Measurements from ENCODE around the gene COMTD1. TPM values are rescaled to one million over a fixed set of nuclear protein-coding genes. Genes with fewer than 3 reads are reported as not detected.

COMTD1 gene
- polyA plus RNA-seq, 3 donors = 15.6 to 16.5 (median 16.1) TPM

- H3K9me3 Mint-ChIP-seq = peaks cover 18 to 34% (median 26%) of the 10 kb centered on the region in 7 donors
- H3K27me3 Mint-ChIP-seq (ENCODE audit: low read depth in 3 of 3) = peaks cover 0 to 5% (median 2%) of the 10 kb centered on the region in 3 donors
- Histone ChIP-seq H3K36me3 (replicated peaks in 1 of 2; ENCODE audit: control insufficient read depth in 1 of 2, insufficient read depth in 2 of 2, low read length in 2 of 2) (no peaks in the 10 kb centered on the region), H3K9ac (ENCODE audit: insufficient read depth, low read length, poor library complexity, severe bottlenecking) (no peak overlapping the region), H3K27ac (ENCODE audit: low read depth in 1 of 2, low read length in 2 of 2) (no peak overlapping the region), H2AFZ (ENCODE audit: insufficient read depth, low read depth, low read length, poor library complexity, severe bottlenecking) (no peak overlapping the region), H3K79me2 (ENCODE audit: insufficient read depth, low read length) (no peaks in the 10 kb centered on the region), H3K4me1 (ENCODE audit: control insufficient read depth in 1 of 2, insufficient read depth in 2 of 2, low read length in 2 of 2) (no peaks in the 10 kb centered on the region), H3K4me3 (replicated peaks in 1 of 3; ENCODE audit: low read depth in 2 of 3, low read length in 3 of 3) (no peak overlapping the region), H3K4me2 (replicated peaks; ENCODE audit: extremely low read depth, low read length, poor library complexity, severe bottlenecking) (no peak overlapping the region), H4K20me1 (ENCODE audit: insufficient read depth, low read length) (no peaks in the 10 kb centered on the region), H3K27me3 (ENCODE audit: control insufficient read depth in 2 of 2, insufficient read depth in 2 of 2, low read length in 2 of 2) (no peaks in the 10 kb centered on the region), H3K9me3 (replicated peaks in 1 of 2; ENCODE audit: control insufficient read depth in 1 of 2, insufficient read depth in 1 of 2, low read length in 2 of 2) (peaks cover 17 to 31% of the 10 kb centered on the region in 2 donors)
- TF ChIP-seq CTCF (IDR thresholded peaks at IDR 0.05) = no peak
- DNase-seq = no peak
- H3K36me3 Mint-ChIP-seq = no peaks in the 10 kb centered on the region
- H3K4me1 Mint-ChIP-seq = no peaks in the 10 kb centered on the region
- intact Hi-C loops (cut with micrococcal nuclease) = no loop called here
- no peak overlapping the region for H3K27ac Mint-ChIP-seq
- no peak overlapping the region for H3K4me3 Mint-ChIP-seq
- WGBS (ENCODE audit: insufficient coverage) = 87% methylated on average over 3 of the region's 3 CpGs
Observed at GRCh38 chr10:75250934-75251333, 15.2 kb upstream of the COMTD1 start.

- H3K27ac Mint-ChIP-seq = no peak overlapping the region
- peaks cover 3 to 8% of the 10 kb centered on the region in 2 donors for H3K9me3 ChIP-seq (replicated peaks in 1 of 2; ENCODE audit: control insufficient read depth in 1 of 2, insufficient read depth in 1 of 2, low read length in 2 of 2)
- no peaks in the 10 kb centered on the region for H3K36me3 ChIP-seq (replicated peaks in 1 of 2; ENCODE audit: control insufficient read depth in 1 of 2, insufficient read depth in 2 of 2, low read length in 2 of 2)
- no peak for TF ChIP-seq CTCF (IDR thresholded peaks at IDR 0.05)
- peaks cover 2 to 5% (median 4%) of the 10 kb centered on the region in 3 donors for H3K27me3 Mint-ChIP-seq (ENCODE audit: low read depth in 3 of 3)
- H3K4me1 Mint-ChIP-seq = no peaks in the 10 kb centered on the region
- H3K9me3 Mint-ChIP-seq = peaks cover 2 to 12% (median 6%) of the 10 kb centered on the region in 7 donors
- H3K36me3 Mint-ChIP-seq = no peaks in the 10 kb centered on the region
- H2AFZ ChIP-seq (ENCODE audit: insufficient read depth, low read depth, low read length, poor library complexity, severe bottlenecking) = no peak overlapping the region
- 96% methylated on average over 5 of the region's 5 CpGs for WGBS (ENCODE audit: insufficient coverage)
- H3K27ac ChIP-seq (ENCODE audit: low read depth in 1 of 2, low read length in 2 of 2) = no peak overlapping the region
- H3K4me2 ChIP-seq (replicated peaks; ENCODE audit: extremely low read depth, low read length, poor library complexity, severe bottlenecking) = no peak overlapping the region
- no peaks in the 10 kb centered on the region for H4K20me1 ChIP-seq (ENCODE audit: insufficient read depth, low read length)
- intact Hi-C loops (cut with micrococcal nuclease) = no loop called here
- no peak for DNase-seq
- H3K27me3 ChIP-seq (ENCODE audit: control insufficient read depth in 2 of 2, insufficient read depth in 2 of 2, low read length in 2 of 2) = no peaks in the 10 kb centered on the region
- no peaks in the 10 kb centered on the region for H3K4me1 ChIP-seq (ENCODE audit: control insufficient read depth in 1 of 2, insufficient read depth in 2 of 2, low read length in 2 of 2)
- no peaks in the 10 kb centered on the region for H3K79me2 ChIP-seq (ENCODE audit: insufficient read depth, low read length)
- no peak overlapping the region for H3K9ac ChIP-seq (ENCODE audit: insufficient read depth, low read length, poor library complexity, severe bottlenecking)
- no peak overlapping the region for H3K4me3 ChIP-seq (replicated peaks in 1 of 3; ENCODE audit: low read depth in 2 of 3, low read length in 3 of 3)
- no peak overlapping the region for H3K4me3 Mint-ChIP-seq
Observed at GRCh38 chr10:75247797-75248196, 12.0 kb upstream of the COMTD1 start.

Data from CD14-positive monocyte (primary cell).